Activated CD4-positive, alpha-beta T cell treated with anti-CD3 and anti-CD28 coated beads, Interleukin-2, amount 10 ng/mL, durations not matched to agents 24 days and 14 days (primary cell): ENCODE data around the gene RPS6KA2. TPM values are rescaled to one million over a fixed set of nuclear protein-coding genes. Genes with fewer than 3 reads are reported as not detected.

ENCODE experiments used
- DNase-seq: peaks from one replicate; pipeline ENCODE4 v3.0.0; 2022
- H3K27ac Mint-ChIP-seq: one replicate; pipeline ENCODE4 v1.8.0; 2022; ENCODE audit warnings: mild to moderate bottlenecking, mixed read lengths
- H3K27me3 Mint-ChIP-seq: one replicate; pipeline ENCODE4 v1.8.0; 2022; ENCODE audit warnings: mixed read lengths
- H3K36me3 Mint-ChIP-seq: one replicate; pipeline ENCODE4 v1.8.0; 2022; ENCODE audit warnings: low read depth, mild to moderate bottlenecking, mixed read lengths
- H3K4me1 Mint-ChIP-seq: one replicate; pipeline ENCODE4 v1.8.0; 2021; ENCODE audit warnings: mixed read lengths
- H3K4me3 Mint-ChIP-seq: one replicate; pipeline ENCODE4 v1.8.0; 2022; ENCODE audit warnings: mild to moderate bottlenecking, moderate library complexity, mixed read lengths
- H3K9me3 Mint-ChIP-seq: one replicate; pipeline ENCODE4 v1.8.0; 2021; ENCODE audit warnings: mixed read lengths
- intact Hi-C: fragments of 100-400 bp; cut with micrococcal nuclease; formaldehyde crosslinking; loops from one replicate; pipeline ENCODE4 v1.15.1; 2023
- total RNA-seq: library from RNA; stranded (reverse); gene quantifications from 2 replicates; pipeline ENCODE4 v1.2.3, GENCODE V29; 2022

Gene RPS6KA2
- total RNA-seq = 2.8 and 3.1 TPM in 2 replicates

- DNase-seq = peak; percentile 100
- H3K4me1 Mint-ChIP-seq = peaks cover 17% of the 10 kb centered on the region
- H3K36me3 Mint-ChIP-seq = no peaks in the 10 kb centered on the region
- H3K27me3 Mint-ChIP-seq = peaks cover 46% of the 10 kb centered on the region
- H3K4me3 Mint-ChIP-seq = peak within 1 kb of the TSS; percentile 91
- no peaks in the 10 kb centered on the region for H3K9me3 Mint-ChIP-seq
- H3K27ac Mint-ChIP-seq = peak within 1 kb of the TSS; percentile 83
- intact Hi-C loops = loop anchor here (1.0 to 10.0 kb wide), 8 partner anchors 86 to 1200 kb away; partner anchors contain the start of genes AFDN, CEP43 and RNASET2
Measured at GRCh38 chr6:166627033-166627874, at the start of gene RPS6KA2. RPS6KA2 (minus strand) TSS chr6:166627251; CDS start chr6:166627019, 232 bp downstream.

- Mint-ChIP-seq H3K27ac (no peak overlapping the region), H3K36me3 (no peaks in the 10 kb centered on the region), H3K9me3 (no peaks in the 10 kb centered on the region), H3K4me1 (peaks cover 2% of the 10 kb centered on the region), H3K27me3 (peaks cover 7% of the 10 kb centered on the region), H3K4me3 (no peak overlapping the region)
- intact Hi-C loops = no loop called here
- no peak for DNase-seq
Measured at GRCh38 chr6:166676270-166676860, 49.3 kb upstream of the RPS6KA2 start.

- H3K4me1 Mint-ChIP-seq = peaks cover 2% of the 10 kb centered on the region
- no peak overlapping the region for H3K27ac Mint-ChIP-seq
- H3K4me3 Mint-ChIP-seq = no peak overlapping the region
- H3K36me3 Mint-ChIP-seq = no peaks in the 10 kb centered on the region
- peaks cover 7% of the 10 kb centered on the region for H3K27me3 Mint-ChIP-seq
- intact Hi-C loops = no loop called here
- no peak for DNase-seq
- H3K9me3 Mint-ChIP-seq = no peaks in the 10 kb centered on the region
Measured at GRCh38 chr6:166675736-166676135, 48.7 kb upstream of the RPS6KA2 start.

GRCh38 chr6:166673309-166673708 is 46.3 kb upstream of the RPS6KA2 start:
- H3K27me3 Mint-ChIP-seq = peaks cover 7% of the 10 kb centered on the region
- no peaks in the 10 kb centered on the region for H3K9me3 Mint-ChIP-seq
- H3K27ac Mint-ChIP-seq = no peak overlapping the region
- intact Hi-C loops = no loop called here
- no peak overlapping the region for H3K4me3 Mint-ChIP-seq
- no peak for DNase-seq
- H3K36me3 Mint-ChIP-seq = no peaks in the 10 kb centered on the region
- peaks cover 2% of the 10 kb centered on the region for H3K4me1 Mint-ChIP-seq

- no peaks in the 10 kb centered on the region for H3K9me3 Mint-ChIP-seq
- H3K36me3 Mint-ChIP-seq = no peaks in the 10 kb centered on the region
- intact Hi-C loops = no loop called here
- no peak overlapping the region for H3K27ac Mint-ChIP-seq
- peaks cover 2% of the 10 kb centered on the region for H3K4me1 Mint-ChIP-seq
- DNase-seq = no peak
- H3K27me3 Mint-ChIP-seq = peaks cover 7% of the 10 kb centered on the region
- H3K4me3 Mint-ChIP-seq = no peak overlapping the region
Measured at GRCh38 chr6:166672624-166673206, 45.7 kb upstream of the RPS6KA2 start.

- H3K27me3 Mint-ChIP-seq = peaks cover 7% of the 10 kb centered on the region
- no peak for DNase-seq
- intact Hi-C loops = no loop called here
- H3K27ac Mint-ChIP-seq = no peak overlapping the region
- no peaks in the 10 kb centered on the region for H3K36me3 Mint-ChIP-seq
- peaks cover 2% of the 10 kb centered on the region for H3K4me1 Mint-ChIP-seq
- H3K4me3 Mint-ChIP-seq = no peak overlapping the region
- no peaks in the 10 kb centered on the region for H3K9me3 Mint-ChIP-seq
Measured at GRCh38 chr6:166672146-166672545, 45.1 kb upstream of the RPS6KA2 start.

- Mint-ChIP-seq H3K4me1 (peaks cover 2% of the 10 kb centered on the region), H3K27ac (no peak overlapping the region), H3K27me3 (peaks cover 7% of the 10 kb centered on the region), H3K4me3 (no peak overlapping the region), H3K36me3 (no peaks in the 10 kb centered on the region), H3K9me3 (no peaks in the 10 kb centered on the region)
- DNase-seq = no peak
- intact Hi-C loops = no loop called here
Measured at GRCh38 chr6:166671434-166672081, 44.5 kb upstream of the RPS6KA2 start.

- intact Hi-C loops = no loop called here
- H3K27ac Mint-ChIP-seq = no peak overlapping the region
- H3K9me3 Mint-ChIP-seq = no peaks in the 10 kb centered on the region
- no peak for DNase-seq
- H3K36me3 Mint-ChIP-seq = no peaks in the 10 kb centered on the region
- H3K4me1 Mint-ChIP-seq = peaks cover 2% of the 10 kb centered on the region
- peaks cover 7% of the 10 kb centered on the region for H3K27me3 Mint-ChIP-seq
- no peak overlapping the region for H3K4me3 Mint-ChIP-seq
Measured at GRCh38 chr6:166670894-166671293, 43.8 kb upstream of the RPS6KA2 start.

GRCh38 chr6:166670013-166670412 is 43.0 kb upstream of the RPS6KA2 start:
- peaks cover 7% of the 10 kb centered on the region for H3K27me3 Mint-ChIP-seq

GRCh38 chr6:166667796-166668610 is 41.0 kb upstream of the RPS6KA2 start:
- H3K27ac Mint-ChIP-seq = no peak overlapping the region
- DNase-seq = no peak
- peaks cover 7% of the 10 kb centered on the region for H3K27me3 Mint-ChIP-seq
- no peak overlapping the region for H3K4me3 Mint-ChIP-seq
- no peaks in the 10 kb centered on the region for H3K36me3 Mint-ChIP-seq
- H3K4me1 Mint-ChIP-seq = peaks cover 2% of the 10 kb centered on the region
- H3K9me3 Mint-ChIP-seq = no peaks in the 10 kb centered on the region
- intact Hi-C loops = no loop called here

More at GRCh38 chr6:166670013-166670412, 43.0 kb upstream of the RPS6KA2 start:
- Mint-ChIP-seq H3K27ac (no peak overlapping the region), H3K36me3 (no peaks in the 10 kb centered on the region), H3K4me3 (no peak overlapping the region), H3K9me3 (no peaks in the 10 kb centered on the region), H3K4me1 (peaks cover 2% of the 10 kb centered on the region)
- intact Hi-C loops = no loop called here
- DNase-seq = no peak

GRCh38 chr6:166664135-166664534 is 37.1 kb upstream of the RPS6KA2 start:
- no peaks in the 10 kb centered on the region for H3K36me3 Mint-ChIP-seq
- no peak overlapping the region for H3K4me3 Mint-ChIP-seq
- no peak for DNase-seq
- no peak overlapping the region for H3K27ac Mint-ChIP-seq
- no peaks in the 10 kb centered on the region for H3K9me3 Mint-ChIP-seq
- intact Hi-C loops = no loop called here
- H3K27me3 Mint-ChIP-seq = peaks cover 2% of the 10 kb centered on the region
- H3K4me1 Mint-ChIP-seq = peaks cover 2% of the 10 kb centered on the region

GRCh38 chr6:166663568-166663967 is 36.5 kb upstream of the RPS6KA2 start:
- H3K9me3 Mint-ChIP-seq = no peaks in the 10 kb centered on the region
- H3K27me3 Mint-ChIP-seq = peaks cover 2% of the 10 kb centered on the region
- no peak for DNase-seq
- intact Hi-C loops = no loop called here
- no peak overlapping the region for H3K4me3 Mint-ChIP-seq
- no peak overlapping the region for H3K27ac Mint-ChIP-seq
- peaks cover 2% of the 10 kb centered on the region for H3K4me1 Mint-ChIP-seq
- H3K36me3 Mint-ChIP-seq = no peaks in the 10 kb centered on the region

GRCh38 chr6:166662690-166663089 is 35.6 kb upstream of the RPS6KA2 start:
- no peak for DNase-seq
- no peak overlapping the region for H3K4me3 Mint-ChIP-seq
- H3K36me3 Mint-ChIP-seq = no peaks in the 10 kb centered on the region
- H3K27ac Mint-ChIP-seq = no peak overlapping the region
- intact Hi-C loops = no loop called here
- no peaks in the 10 kb centered on the region for H3K9me3 Mint-ChIP-seq
- peaks cover 2% of the 10 kb centered on the region for H3K4me1 Mint-ChIP-seq
- H3K27me3 Mint-ChIP-seq = peaks cover 4% of the 10 kb centered on the region
